HCT116 (cell line): ENCODE data around the gene RNF183. TPM values are rescaled to one million over a fixed set of nuclear protein-coding genes. Genes with fewer than 3 reads are reported as not detected.
"Not testable (repeated sequence)": the region's sequence is repeated elsewhere in the genome, so short reads cannot be mapped to it uniquely, and the experiment has no call there.

Experiments
- ATAC-seq: fragments of 200-7000 bp; cut with Tn5 transposase; 2 replicates; pipeline ENCODE4 v1.9.1; 2020; ENCODE audit warnings: mild to moderate bottlenecking, moderate library complexity
- BruUV-seq: library from RNA; stranded (reverse); fragments of 400-500 nt; replicated peaks from 2 replicates; lab custom pipeline; 2021; lab: Mats Ljungman, UMichigan
- CTCF ChIA-PET: fragments of 300-600 bp; sonication (Branson Sonifier 250); formaldehyde crosslinking; loops from one replicate; lab custom pipeline; 2021; ENCODE audit warnings: antibody characterized with exemption; lab: Charles Lee
- POLR2A ChIA-PET: fragments of 300-600, 350-600 bp; sonication (Branson Sonifier 250); formaldehyde crosslinking; loops from one replicate; lab custom pipeline; 2021; ENCODE audit warnings: antibody characterized with exemption; lab: Charles Lee
- RAD21 ChIA-PET, 2 experiments: fragments of 300-600 bp; sonication (Branson Sonifier 250); formaldehyde crosslinking; loops; one replicate each; lab custom pipeline; 2023; ENCODE audit warnings: low total read pairs in 2 of 2; ENCODE audit not compliant: uncharacterized antibody in 2 of 2, unreplicated experiment in 2 of 2, low non-redundant PET in 1 of 2; lab: Charles Lee
- DNase-seq: peaks from one replicate; pipeline ENCODE4 v3.0.0-alpha.2; 2010; ENCODE audit warnings: low read depth, low spot score
- H2AFZ ChIP-seq: fragments of 200-600 bp; shearing (Covaris generic), sonication (generic); 2 replicates; pipeline ENCODE4 v1.6.1; 2017; ENCODE audit warnings: low read depth, mixed run types, mixed read lengths, antibody characterized with exemption, low read length; ENCODE audit not compliant: poor library complexity, severe bottlenecking
- H3K27ac ChIP-seq: 2 replicates; pipeline ENCODE4 v1.5.1; 2012; ENCODE audit warnings: low read depth, low read length
- H3K27me3 ChIP-seq: fragments of 200-600 bp; sonication (generic); 2 replicates; pipeline ENCODE4 v1.6.1; 2016; ENCODE audit warnings: mixed run types, low read length, mixed read lengths; ENCODE audit not compliant: insufficient read depth
- H3K36me3 ChIP-seq, 2 experiments: fragments of 200-500 bp in 1 of 2; fragments of 200-600 bp in 1 of 2; sonication (Bioruptor generic) in 1 of 2; sonication (generic) in 1 of 2; 2 replicates each; pipeline versions ENCODE4 v1.5.1 to v1.6.1; 2014 to 2016; ENCODE audit warnings: low read length in 2 of 2, inconsistent platforms in 1 of 2, mixed read lengths in 1 of 2, mixed run types in 1 of 2; ENCODE audit not compliant: insufficient read depth in 2 of 2, control insufficient read depth in 1 of 2
- H3K4me1 ChIP-seq, 2 experiments: fragments of 200-600 bp in 1 of 2; sonication (generic) in 1 of 2; 2 replicates each; pipeline versions ENCODE4 v1.5.1 to v1.6.1; 2012 to 2017; ENCODE audit warnings: low read length in 2 of 2, inconsistent platforms in 1 of 2, mild to moderate bottlenecking in 1 of 2, mixed read lengths in 1 of 2, mixed run types in 1 of 2, moderate library complexity in 1 of 2; ENCODE audit not compliant: insufficient read depth in 2 of 2, control insufficient read depth in 1 of 2
- H3K4me2 ChIP-seq: fragments of 200-600 bp; sonication (generic); 2 replicates; pipeline ENCODE4 v1.6.1; 2017; ENCODE audit warnings: mixed run types, low read length, mixed read lengths
- H3K4me3 ChIP-seq, 2 experiments: fragments of 200-600 bp in 1 of 2; sonication (generic) in 1 of 2; replicated peaks in 1 of 2; 2 replicates each; pipeline ENCODE4 v1.5.1; 2011 to 2016; ENCODE audit warnings: low read length in 2 of 2, control low read depth in 1 of 2, low read depth in 1 of 2, mild to moderate bottlenecking in 1 of 2, mixed read lengths in 1 of 2, mixed run types in 1 of 2
- H3K79me2 ChIP-seq: fragments of 200-600 bp; sonication (generic); 2 replicates; pipeline ENCODE4 v1.6.1; 2017; ENCODE audit warnings: mild to moderate bottlenecking, mixed run types, low read length, moderate library complexity, mixed read lengths; ENCODE audit not compliant: insufficient read depth
- H3K9ac ChIP-seq: fragments of 200-600 bp; sonication (generic); 2 replicates; pipeline ENCODE4 v1.6.1; 2016; ENCODE audit warnings: low read length, mixed read lengths
- H3K9me2 ChIP-seq: fragments of 200-600 bp; sonication (generic), shearing (Covaris generic); 2 replicates; pipeline ENCODE4 v1.6.1; 2017; ENCODE audit warnings: mixed run types, mild to moderate bottlenecking, moderate library complexity; ENCODE audit not compliant: insufficient read depth
- H3K9me3 ChIP-seq, 2 experiments: fragments of 200-500 bp in 1 of 2; fragments of 200-600 bp in 1 of 2; sonication (Bioruptor generic) in 1 of 2; sonication (generic) in 1 of 2; 2 replicates each; pipeline ENCODE4 v1.6.1; 2014 to 2017; ENCODE audit warnings: low read length in 2 of 2, mixed read lengths in 2 of 2, inconsistent platforms in 1 of 2, low read depth in 1 of 2, mild to moderate bottlenecking in 1 of 2, mixed run types in 1 of 2, moderate library complexity in 1 of 2; ENCODE audit not compliant: control insufficient read depth in 1 of 2, insufficient read depth in 1 of 2
- H4K20me1 ChIP-seq: fragments of 200-600 bp; sonication (generic), shearing (Covaris generic); 2 replicates; pipeline ENCODE4 v1.6.1; 2017; ENCODE audit warnings: mixed run types, mild to moderate bottlenecking, moderate library complexity; ENCODE audit not compliant: insufficient read depth
- MAX ChIP-seq: IDR thresholded peaks from 2 replicates; pipeline ENCODE4 v1.6.1; 2012
- POLR2A ChIP-seq: IDR thresholded peaks from 2 replicates; pipeline ENCODE4 v1.7.0; 2011; ENCODE audit warnings: borderline replicate concordance; ENCODE audit not compliant: insufficient read depth, insufficient read length; ENCODE audit errors: extremely low read depth
- RAD21 ChIP-seq: IDR thresholded peaks from 2 replicates; pipeline ENCODE4 v1.6.1; 2012; ENCODE audit warnings: low read depth, mild to moderate bottlenecking
- SIN3A ChIP-seq: IDR thresholded peaks from 2 replicates; pipeline ENCODE4 v1.6.1; 2012; ENCODE audit warnings: low read depth
- SP1 ChIP-seq: IDR thresholded peaks from 2 replicates; pipeline ENCODE4 v1.6.1; 2012; ENCODE audit warnings: low read depth
- YY1 ChIP-seq: IDR thresholded peaks from 2 replicates; pipeline ENCODE4 v1.6.1; 2011; ENCODE audit warnings: low read length, low read depth, moderate library complexity, mild to moderate bottlenecking; ENCODE audit not compliant: insufficient replicate concordance; ENCODE audit errors: extremely low read depth
- ZNF274 ChIP-seq: fragments of 200-500 bp; sonication (Bioruptor generic); IDR thresholded peaks from 2 replicates; pipeline ENCODE4 v1.6.1; 2014; ENCODE audit warnings: mild to moderate bottlenecking, low read depth, low read length, inconsistent platforms
- intact Hi-C: fragments of 100-400 bp; cut with micrococcal nuclease; formaldehyde crosslinking; loops from 2 replicates; pipeline ENCODE4 v1.10.0; 2022
- total RNA-seq: library from RNA; stranded (reverse); gene quantifications from one replicate; pipeline ENCODE4 v1.2.1, GENCODE V29; 2021; ENCODE audit not compliant: unreplicated experiment

RNF183 gene
- total RNA-seq, 1 experiment from 2014 or later: 0.12 TPM

DNA sequence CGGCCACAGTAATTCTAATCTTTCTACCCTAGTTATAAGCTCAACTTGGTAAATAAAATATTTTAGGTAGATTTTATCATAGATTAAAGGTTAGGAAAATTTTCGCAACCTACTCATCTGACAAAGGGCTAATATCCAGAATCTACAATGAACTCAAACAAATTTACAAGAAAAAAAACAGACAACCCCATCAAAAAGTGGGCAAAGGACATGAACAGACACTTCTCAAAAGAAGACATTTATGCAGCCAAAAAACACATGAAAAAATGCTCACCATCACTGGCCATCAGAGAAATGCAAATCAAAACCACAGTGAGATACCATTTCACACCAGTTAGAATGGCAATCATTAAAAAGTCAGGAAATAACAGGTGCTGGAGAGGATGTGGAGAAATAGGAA is 53.5 kb downstream of the RNF183 start:
- BruUV-seq, H3K27ac ChIP-seq, intact Hi-C loops, H3K36me3 ChIP-seq, H3K27me3 ChIP-seq, ATAC-seq, H3K9ac ChIP-seq, H3K9me2 ChIP-seq, CTCF ChIA-PET, H3K4me3 ChIP-seq, DNase-seq, H4K20me1 ChIP-seq, H3K9me3 ChIP-seq, H2AFZ ChIP-seq, H3K79me2 ChIP-seq, RAD21 ChIA-PET, H3K4me1 ChIP-seq, H3K4me2 ChIP-seq: not testable (repeated sequence)
- POLR2A ChIA-PET: interaction anchor here (1.3 kb wide), 1 partner anchor 9 kb away, joined by 3 read pairs; no protein-coding TSS in a partner anchor

DNA sequence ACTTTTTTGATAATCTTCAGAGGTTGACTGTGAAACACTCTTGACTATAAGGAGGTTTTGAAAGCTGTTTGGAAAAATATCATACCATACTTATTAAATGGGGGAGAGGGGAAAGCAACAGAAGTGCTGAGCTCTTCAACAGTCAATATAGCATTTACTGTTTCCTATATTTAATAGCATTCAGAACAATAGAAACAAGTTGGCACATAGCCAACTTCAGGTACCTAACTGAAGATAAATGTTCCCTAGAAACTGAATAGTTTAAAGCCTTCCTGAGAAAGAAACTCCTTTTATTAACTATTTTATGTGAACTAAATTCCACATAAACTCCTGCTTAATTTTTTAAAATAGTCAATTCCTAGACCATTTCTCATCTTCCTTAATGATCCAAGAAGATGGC is 55.5 kb downstream of the RNF183 start:
- H3K4me3 ChIP-seq: no peak overlapping the region
- POLR2A ChIA-PET: no interaction called here
- no TSS peak for BruUV-seq

More for the DNA sequence above, 55.5 kb downstream of the RNF183 start:
- Histone ChIP-seq H3K27ac (no peak overlapping the region), H3K36me3 (no peaks in the 10 kb centered on the region), H2AFZ (no peak overlapping the region), H3K27me3 (no peaks in the 10 kb centered on the region), H3K79me2 (peaks cover 6% of the 10 kb centered on the region), H3K4me2 (no peak overlapping the region), H3K9me2 (no peaks in the 10 kb centered on the region), H3K9me3 (no peaks in the 10 kb centered on the region; a peak in 1 of 4 replicates), H3K9ac (no peak overlapping the region), H3K4me1 (no peaks in the 10 kb centered on the region), H4K20me1 (no peaks in the 10 kb centered on the region)
- TF ChIP-seq YY1 (no peak), SIN3A (no peak), POLR2A (no peak), ZNF274 (no peak), SP1 (no peak), MAX (no peak), RAD21 (no peak)
- ATAC-seq: no peak
- ChIA-PET CTCF (no interaction called here), RAD21 (no interaction called here)
- intact Hi-C loops: no loop called here
- DNase-seq: no peak

Other genes starting within 250 kb of the RNF183 start
- 1.8 TPM for gene ZFP37, start 246.7 kb downstream of the RNF183 start, total RNA-seq
- 4.7 TPM for gene SLC31A2, start 152.4 kb downstream of the RNF183 start, total RNA-seq
- 13.8 TPM for gene FKBP15, start 82.1 kb downstream of the RNF183 start, total RNA-seq
- 24.4 TPM for gene SLC31A1, start 81.8 kb downstream of the RNF183 start, total RNA-seq
- 22.0 TPM for gene CDC26, start 27.8 kb downstream of the RNF183 start, total RNA-seq
- gene PRPF4, start 27.7 kb downstream of the RNF183 start, total RNA-seq: 53.9 TPM
- gene WDR31, start 36.9 kb upstream of the RNF183 start, total RNA-seq: 5.9 TPM
- 22.7 TPM for gene BSPRY, start 46.2 kb upstream of the RNF183 start, total RNA-seq
- 21.8 TPM for gene HDHD3, start 73.6 kb upstream of the RNF183 start, total RNA-seq
- 14.0 TPM for gene ALAD, start 97.9 kb upstream of the RNF183 start, total RNA-seq
- gene POLE3, start 107.3 kb upstream of the RNF183 start, total RNA-seq: 65.1 TPM
- 0.71 TPM for gene C9orf43, start 107.4 kb upstream of the RNF183 start, total RNA-seq
- 39.4 TPM for gene RGS3, start 160.4 kb upstream of the RNF183 start, total RNA-seq